ENCODE results near the gene PLXNA2. TPM values are rescaled to one million over a fixed set of nuclear protein-coding genes. Genes with fewer than 3 reads are reported as not detected.

Gene PLXNA2
- total RNA-seq, 2 donors from 2014 or later, result 44.5 to 51.6 TPM

GRCh38 chr1:208233546-208233945 lies 10.6 kb downstream of the PLXNA2 start:
- peak overlapping the region; percentile 59 to 71 (median 66) for H3K27ac ChIP-seq
- peaks cover 99% of the 10 kb centered on the region for H3K4me1 ChIP-seq
- no peaks in the 10 kb centered on the region for H3K9me3 ChIP-seq
- intact Hi-C loops (cut with DNase I), result no loop called here
- H3K4me3 ChIP-seq, result no peak overlapping the region
- H3K27me3 ChIP-seq, result no peaks in the 10 kb centered on the region
- DNase-seq, result peak; percentile 77 to 90 (median 88)
- ATAC-seq, result peak; percentile 81
- WGBS, 2 donors, result 32 to 34% methylated on average over 5 of the region's 5 CpGs
- no peaks in the 10 kb centered on the region for H3K36me3 ChIP-seq (replicated peaks in 1 of 2; ENCODE audit: insufficient read depth in 1 of 2, low read depth in 2 of 2)
- TF ChIP-seq CTCF (IDR thresholded peaks at IDR 0.05) (no peak), POLR2A (IDR thresholded peaks at IDR 0.05) (peak; percentile 27 to 42 (median 41))

GRCh38 chr1:208232662-208233038 lies 11.5 kb downstream of the PLXNA2 start:
- Histone ChIP-seq H3K9me3 (no peaks in the 10 kb centered on the region), H3K27ac (peak overlapping the region; percentile 26 to 71 (median 66)), H3K36me3 (replicated peaks in 1 of 2; ENCODE audit: insufficient read depth in 1 of 2, low read depth in 2 of 2) (no peaks in the 10 kb centered on the region), H3K4me1 (peaks cover 99% of the 10 kb centered on the region), H3K4me3 (no peak overlapping the region), H3K27me3 (no peaks in the 10 kb centered on the region)
- intact Hi-C loops (cut with DNase I), result no loop called here
- 59 to 64% methylated on average over 3 of the region's 3 CpGs for WGBS, 2 donors
- ATAC-seq (no peak), DNase-seq (no peak)
- TF ChIP-seq POLR2A (IDR thresholded peaks at IDR 0.05), result no peak
- TF ChIP-seq CTCF (IDR thresholded peaks at IDR 0.05), result no peak

GRCh38 chr1:208231881-208232661 lies 12.1 kb downstream of the PLXNA2 start:
- Histone ChIP-seq H3K9me3 (no peaks in the 10 kb centered on the region), H3K4me3 (no peak overlapping the region), H3K27me3 (no peaks in the 10 kb centered on the region), H3K27ac (peak overlapping the region; percentile 26 to 71 (median 66)), H3K4me1 (peaks cover 99% of the 10 kb centered on the region), H3K36me3 (replicated peaks in 1 of 2; ENCODE audit: insufficient read depth in 1 of 2, low read depth in 2 of 2) (no peaks in the 10 kb centered on the region)
- TF ChIP-seq CTCF (IDR thresholded peaks at IDR 0.05), result no peak
- TF ChIP-seq POLR2A (IDR thresholded peaks at IDR 0.05), result no peak
- DNase-seq (peak; percentile 47 to 81 (median 70)), ATAC-seq (peak; percentile 2)
- intact Hi-C loops (cut with DNase I), result no loop called here
- WGBS, 2 donors, result 23 to 26% methylated on average over 6 to 7 of the region's 7 CpGs

- H3K4me1 ChIP-seq, result peaks cover 98% of the 10 kb centered on the region
- no peaks in the 10 kb centered on the region for H3K9me3 ChIP-seq
- H3K4me3 ChIP-seq, result no peak overlapping the region
- H3K27ac ChIP-seq, result peak overlapping the region in 1 of 4 donors; percentile 71
- no peaks in the 10 kb centered on the region for H3K27me3 ChIP-seq
- WGBS, 2 donors, result 68 to 71% methylated on average over 15 of the region's 15 CpGs
- ATAC-seq, result no peak
- intact Hi-C loops (cut with DNase I), result no loop called here
- no peaks in the 10 kb centered on the region for H3K36me3 ChIP-seq (replicated peaks in 1 of 2; ENCODE audit: insufficient read depth in 1 of 2, low read depth in 2 of 2)
- DNase-seq, result no peak
- no peak for TF ChIP-seq POLR2A (IDR thresholded peaks at IDR 0.05)
- no peak for TF ChIP-seq CTCF (IDR thresholded peaks at IDR 0.05)
Measured at GRCh38 chr1:208230668-208231529, 13.3 kb downstream of the PLXNA2 start.

Measured in body of pancreas (tissue), 4 donors.